ENCODE measurements around the gene REC114. TPM values are rescaled to one million over a fixed set of nuclear protein-coding genes. Genes with fewer than 3 reads are reported as not detected.

The REC114 gene
- total RNA-seq, 1 experiment from 2014 or later: not detected

GRCh38 chr15:73608941-73609340 lies 166.0 kb downstream of the REC114 start:
- DNase-seq (ENCODE audit: low read depth, low spot score) (no peak), ATAC-seq (no peak)
- no peak overlapping the region for H2AFZ ChIP-seq (ENCODE audit: low read depth, low read length, poor library complexity, severe bottlenecking)
- H3K4me2 ChIP-seq (ENCODE audit: low read length): no peak overlapping the region
- no peak overlapping the region for H3K4me3 ChIP-seq (replicated peaks in 1 of 2; ENCODE audit: low read depth in 1 of 2, low read length in 2 of 2)
- ChIA-PET CTCF (interaction anchor here (1.2 to 4.3 kb wide), 2 partner anchors 15 to 28 kb away, joined by 3 to 19 read pairs; no protein-coding TSS in a partner anchor), RAD21 (ENCODE audit: low non-redundant PET in 1 of 2, low total read pairs in 2 of 2, uncharacterized antibody in 2 of 2, unreplicated experiment in 2 of 2) (no interaction called here), POLR2A (no interaction called here)
- no peaks in the 10 kb centered on the region for H3K36me3 ChIP-seq (ENCODE audit: control insufficient read depth in 1 of 2, insufficient read depth in 2 of 2, low read length in 2 of 2)
- no peaks in the 10 kb centered on the region for H3K9me3 ChIP-seq (ENCODE audit: control insufficient read depth in 1 of 2, insufficient read depth in 1 of 2, low read depth in 1 of 2, low read length in 2 of 2)
- H3K27me3 ChIP-seq (ENCODE audit: insufficient read depth, low read length): no peaks in the 10 kb centered on the region
- no peak overlapping the region for H3K27ac ChIP-seq (ENCODE audit: low read depth, low read length)
- no peak overlapping the region for H3K9ac ChIP-seq (ENCODE audit: low read length)
- no peaks in the 10 kb centered on the region for H4K20me1 ChIP-seq (ENCODE audit: insufficient read depth)
- BruUV-seq (replicated peaks): no TSS peak
- H3K79me2 ChIP-seq (ENCODE audit: insufficient read depth, low read length): peaks cover 94% of the 10 kb centered on the region
- intact Hi-C loops (cut with micrococcal nuclease): no loop called here
- no peak for TF ChIP-seq RAD21 (IDR thresholded peaks at IDR 0.05; ENCODE audit: low read depth)
- no peaks in the 10 kb centered on the region for H3K4me1 ChIP-seq (ENCODE audit: control insufficient read depth in 1 of 2, insufficient read depth in 2 of 2, low read length in 2 of 2)
- no peaks in the 10 kb centered on the region for H3K9me2 ChIP-seq (ENCODE audit: insufficient read depth)

Other genes with a start within 250 kb of the REC114 start
- 1.7 TPM for gene HCN4, start 74.2 kb upstream of the REC114 start, total RNA-seq (2021; ENCODE audit: unreplicated experiment)
- gene NPTN, start 190.2 kb downstream of the REC114 start, total RNA-seq (2021; ENCODE audit: unreplicated experiment): 90.9 TPM
- 75.4 TPM for gene CD276, start 241.2 kb downstream of the REC114 start, total RNA-seq (2021; ENCODE audit: unreplicated experiment)